RWPE2 (cell line): ENCODE results near the gene NABP1.

Experiments
- ATAC-seq: fragments of 200-7000 bp; cut with Tn5 transposase; 3 replicates; pipeline ENCODE4 v1.9.1; 2021; ENCODE audit warnings: low read depth
- DNase-seq: peaks from one replicate; pipeline ENCODE4 v3.0.0-alpha.2; 2020; ENCODE audit warnings: low spot score
- H3K27ac ChIP-seq: fragments of 450-650 bp; 2 replicates; pipeline ENCODE4 v1.5.1; 2017; ENCODE audit warnings: mild to moderate bottlenecking; ENCODE audit not compliant: poor library complexity, severe bottlenecking
- H3K27me3 ChIP-seq: fragments of 250-450 bp; sonication (Bioruptor Pico); 2 replicates; pipeline ENCODE4 v1.5.1; 2021; ENCODE audit warnings: mild to moderate bottlenecking, moderate library complexity; ENCODE audit not compliant: insufficient read depth, poor library complexity, severe bottlenecking
- H3K36me3 ChIP-seq: fragments of 250-450 bp; sonication (Bioruptor Pico); 2 replicates; pipeline ENCODE4 v1.5.1; 2020; ENCODE audit warnings: low read depth, mild to moderate bottlenecking, moderate library complexity
- H3K4me1 ChIP-seq: fragments of 250-450 bp; sonication (Bioruptor Pico); 2 replicates; pipeline ENCODE4 v1.5.1; 2021; ENCODE audit warnings: mild to moderate bottlenecking, moderate library complexity; ENCODE audit not compliant: insufficient read depth, poor library complexity, severe bottlenecking
- H3K4me3 ChIP-seq: fragments of 250-450 bp; sonication (Bioruptor Pico); 2 replicates; pipeline ENCODE4 v1.5.1; 2021; ENCODE audit warnings: mild to moderate bottlenecking, moderate library complexity; ENCODE audit not compliant: severe bottlenecking
- H3K9me3 ChIP-seq: fragments of 250-450 bp; sonication (Bioruptor Pico); 2 replicates; pipeline ENCODE4 v1.5.1; 2021; ENCODE audit warnings: mild to moderate bottlenecking, moderate library complexity; ENCODE audit not compliant: severe bottlenecking
- CTCF ChIP-seq: fragments of 450-650 bp; IDR thresholded peaks from one replicate; pipeline ENCODE4 v1.5.1; 2017; ENCODE audit warnings: mild to moderate bottlenecking, moderate library complexity; ENCODE audit not compliant: poor library complexity, severe bottlenecking

NABP1 gene

GRCh38 chr2:191701696-191702095 lies 23.8 kb downstream of the NABP1 start:
- no peak for DNase-seq
- Histone ChIP-seq H3K9me3 (no peaks in the 10 kb centered on the region), H3K4me3 (no peak overlapping the region), H3K27ac (no peak overlapping the region), H3K27me3 (no peaks in the 10 kb centered on the region), H3K36me3 (no peaks in the 10 kb centered on the region), H3K4me1 (peaks cover 2% of the 10 kb centered on the region)
- no peak for TF ChIP-seq CTCF
- ATAC-seq: no peak

- no peaks in the 10 kb centered on the region for H3K36me3 ChIP-seq
- no peak for TF ChIP-seq CTCF
- H3K4me1 ChIP-seq: no peaks in the 10 kb centered on the region
- no peak overlapping the region for H3K27ac ChIP-seq
- H3K27me3 ChIP-seq: no peaks in the 10 kb centered on the region
- no peak for ATAC-seq
- DNase-seq: no peak
- H3K4me3 ChIP-seq: no peak overlapping the region
- no peaks in the 10 kb centered on the region for H3K9me3 ChIP-seq
Measured at GRCh38 chr2:191703079-191703725, 25.3 kb downstream of the NABP1 start.

- Histone ChIP-seq H3K27ac (no peak overlapping the region), H3K9me3 (no peaks in the 10 kb centered on the region), H3K4me1 (no peaks in the 10 kb centered on the region), H3K27me3 (no peaks in the 10 kb centered on the region), H3K36me3 (no peaks in the 10 kb centered on the region), H3K4me3 (no peak overlapping the region)
- no peak for ATAC-seq
- TF ChIP-seq CTCF: no peak
- no peak for DNase-seq
Measured at GRCh38 chr2:191705084-191705483, 27.1 kb downstream of the NABP1 start.

GRCh38 chr2:191705701-191706100 lies 27.8 kb downstream of the NABP1 start:
- H3K4me3 ChIP-seq: no peak overlapping the region
- no peak for TF ChIP-seq CTCF
- ATAC-seq (no peak), DNase-seq (no peak)
- no peak overlapping the region for H3K27ac ChIP-seq
- H3K4me1 ChIP-seq: no peaks in the 10 kb centered on the region
- H3K27me3 ChIP-seq: no peaks in the 10 kb centered on the region
- no peaks in the 10 kb centered on the region for H3K36me3 ChIP-seq
- H3K9me3 ChIP-seq: no peaks in the 10 kb centered on the region

GRCh38 chr2:191706791-191707190 lies 28.9 kb downstream of the NABP1 start:
- H3K27ac ChIP-seq: no peak overlapping the region
- no peaks in the 10 kb centered on the region for H3K36me3 ChIP-seq
- no peaks in the 10 kb centered on the region for H3K9me3 ChIP-seq
- H3K4me1 ChIP-seq: no peaks in the 10 kb centered on the region
- TF ChIP-seq CTCF: no peak
- no peak overlapping the region for H3K4me3 ChIP-seq
- no peaks in the 10 kb centered on the region for H3K27me3 ChIP-seq
- DNase-seq: no peak
- ATAC-seq: no peak
